ENCODE data around the gene GPATCH2L.
A peak's percentile ranks its signal among the peaks of the same experiment; 100 is the strongest.

GPATCH2L gene

DNA sequence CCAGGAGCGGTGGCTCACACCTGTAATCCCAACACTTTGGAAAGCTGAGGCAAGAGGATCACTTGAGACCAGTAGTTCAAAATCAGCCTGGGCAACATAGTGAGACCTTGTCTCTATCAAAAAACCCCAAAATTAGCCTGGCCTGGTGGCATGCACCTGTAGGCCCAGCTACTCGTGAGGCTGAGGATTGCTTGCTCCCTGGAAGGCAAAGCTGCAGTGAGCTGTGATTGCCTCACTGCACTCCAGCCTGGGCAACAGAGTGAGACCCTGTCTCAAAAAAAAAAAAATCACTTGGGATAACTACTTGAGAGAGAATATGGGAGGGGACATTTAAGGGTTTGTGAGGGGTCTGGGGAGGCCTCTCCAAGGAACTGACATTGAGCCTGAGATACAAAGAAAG is 109.0 kb downstream of the GPATCH2L start:
- no peaks in the 10 kb centered on the region for H3K27me3 ChIP-seq (replicated peaks)
- in situ Hi-C loops (cut with HindIII; ENCODE audit: low pct_ligation_motif_present, low sequenced_read_pairs): no loop called here
- TF ChIP-seq, protein P1, sequence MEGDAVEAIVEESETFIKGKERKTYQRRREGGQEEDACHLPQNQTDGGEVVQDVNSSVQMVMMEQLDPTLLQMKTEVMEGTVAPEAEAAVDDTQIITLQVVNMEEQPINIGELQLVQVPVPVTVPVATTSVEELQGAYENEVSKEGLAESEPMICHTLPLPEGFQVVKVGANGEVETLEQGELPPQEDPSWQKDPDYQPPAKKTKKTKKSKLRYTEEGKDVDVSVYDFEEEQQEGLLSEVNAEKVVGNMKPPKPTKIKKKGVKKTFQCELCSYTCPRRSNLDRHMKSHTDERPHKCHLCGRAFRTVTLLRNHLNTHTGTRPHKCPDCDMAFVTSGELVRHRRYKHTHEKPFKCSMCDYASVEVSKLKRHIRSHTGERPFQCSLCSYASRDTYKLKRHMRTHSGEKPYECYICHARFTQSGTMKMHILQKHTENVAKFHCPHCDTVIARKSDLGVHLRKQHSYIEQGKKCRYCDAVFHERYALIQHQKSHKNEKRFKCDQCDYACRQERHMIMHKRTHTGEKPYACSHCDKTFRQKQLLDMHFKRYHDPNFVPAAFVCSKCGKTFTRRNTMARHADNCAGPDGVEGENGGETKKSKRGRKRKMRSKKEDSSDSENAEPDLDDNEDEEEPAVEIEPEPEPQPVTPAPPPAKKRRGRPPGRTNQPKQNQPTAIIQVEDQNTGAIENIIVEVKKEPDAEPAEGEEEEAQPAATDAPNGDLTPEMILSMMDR (IDR thresholded peaks at IDR 0.05; ENCODE audit: low read depth, low read length, missing control alignments): no peak

GRCh38 chr14:76261371-76261811 is 109.7 kb downstream of the GPATCH2L start:
- Histone ChIP-seq H3K27ac (no peak overlapping the region), H3K36me3 (replicated peaks) (no peaks in the 10 kb centered on the region), H3K4me3 (ENCODE audit: low read depth, low read length) (no peak overlapping the region), H3K27me3 (replicated peaks) (no peaks in the 10 kb centered on the region)
- DNase-seq: peak; percentile 25
- TF ChIP-seq, protein P1 (IDR thresholded peaks at IDR 0.05; ENCODE audit: low read depth, low read length, missing control alignments): no peak
- in situ Hi-C loops (cut with HindIII; ENCODE audit: low pct_ligation_motif_present, low sequenced_read_pairs): no loop called here

More for the DNA sequence above, 109.0 kb downstream of the GPATCH2L start:
- H3K27ac ChIP-seq: no peak overlapping the region
- DNase-seq: no peak
- H3K4me3 ChIP-seq (ENCODE audit: low read depth, low read length): no peak overlapping the region
- no peaks in the 10 kb centered on the region for H3K36me3 ChIP-seq (replicated peaks)

DNA sequence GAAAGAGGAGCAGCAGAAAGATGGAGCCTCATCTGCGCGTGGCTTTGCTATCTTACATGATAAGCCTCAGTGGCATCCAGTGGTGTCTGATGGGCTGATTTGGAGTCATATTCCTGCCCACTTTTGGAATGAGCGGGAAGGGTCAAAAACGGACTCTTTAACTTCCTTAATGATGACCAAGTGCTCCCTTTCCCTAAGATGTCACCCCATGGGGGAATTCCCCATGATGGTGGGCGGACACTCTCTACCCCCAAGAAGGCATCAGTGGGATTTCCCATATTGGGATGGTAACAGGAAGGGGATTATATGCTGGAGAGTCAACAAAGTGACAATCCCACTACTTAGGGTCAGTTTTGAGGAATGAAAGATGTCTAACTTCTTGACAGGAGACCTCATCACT is 110.9 kb downstream of the GPATCH2L start:
- H3K27ac ChIP-seq: no peak overlapping the region
- DNase-seq: no peak
- H3K36me3 ChIP-seq (replicated peaks): no peaks in the 10 kb centered on the region
- no peak overlapping the region for H3K4me3 ChIP-seq (ENCODE audit: low read depth, low read length)
- in situ Hi-C loops (cut with HindIII; ENCODE audit: low pct_ligation_motif_present, low sequenced_read_pairs): no loop called here
- no peaks in the 10 kb centered on the region for H3K27me3 ChIP-seq (replicated peaks)
- TF ChIP-seq, protein P1 (IDR thresholded peaks at IDR 0.05; ENCODE audit: low read depth, low read length, missing control alignments): no peak

All from brain microvascular endothelial cell (primary cell).